H1 (cell line): ENCODE data around the gene PDE4B. TPM values are rescaled to one million over a fixed set of nuclear protein-coding genes. Genes with fewer than 3 reads are reported as not detected.

Source experiments
- CTCF ChIA-PET: fragments of 300-600 bp; sonication (Branson Sonifier 250); formaldehyde crosslinking; loops from one replicate; lab custom pipeline; 2021; ENCODE audit not compliant: partially characterized antibody; lab: Charles Lee
- POLR2A ChIA-PET: fragments of 300-600 bp; sonication (Branson Sonifier 250); formaldehyde crosslinking; loops from one replicate; lab custom pipeline; 2021; ENCODE audit warnings: inconsistent platforms; ENCODE audit not compliant: partially characterized antibody; lab: Charles Lee
- DNase-seq, 2 experiments: peaks; one replicate each; pipeline versions ENCODE4 v3.0.0 to v3.0.0-alpha.2; 2010 to 2022; ENCODE audit warnings: low spot score in 2 of 2, low read depth in 1 of 2, mixed read lengths in 1 of 2
- FAIRE-seq: peaks from 2 replicates; lab custom pipeline; 2011; peaks lifted over from hg19 to GRCh38; lab: Jason Lieb, UNC
- H2AFZ ChIP-seq: 2 replicates; pipeline ENCODE4 v1.8.1; 2012; ENCODE audit warnings: low read length, inconsistent platforms
- H2AK5ac ChIP-seq: 2 replicates; pipeline ENCODE4 v1.6.1; 2013; ENCODE audit warnings: low read depth, low read length
- H2BK120ac ChIP-seq: replicated peaks from 2 replicates; pipeline ENCODE3; 2013; ENCODE audit warnings: low read depth, low read length, inconsistent platforms
- H2BK12ac ChIP-seq: 2 replicates; pipeline ENCODE4 v1.6.1; 2013; ENCODE audit warnings: low read depth, low read length
- H2BK15ac ChIP-seq: 2 replicates; pipeline ENCODE4 v1.6.1; 2013; ENCODE audit warnings: low read length
- H2BK20ac ChIP-seq: 2 replicates; pipeline ENCODE4 v1.6.1; 2013; ENCODE audit warnings: low read length
- H2BK5ac ChIP-seq: 2 replicates; pipeline ENCODE4 v1.6.1; 2013; ENCODE audit warnings: low read depth, low read length
- H3K14ac ChIP-seq: 2 replicates; pipeline ENCODE4 v1.6.1; 2013; ENCODE audit warnings: inconsistent platforms; ENCODE audit not compliant: insufficient read length
- H3K18ac ChIP-seq: 2 replicates; pipeline ENCODE4 v1.6.1; 2013; ENCODE audit warnings: low read length; ENCODE audit errors: extremely low read depth
- H3K23ac ChIP-seq: 2 replicates; pipeline ENCODE4 v1.6.1; 2013; ENCODE audit warnings: inconsistent platforms; ENCODE audit not compliant: insufficient read length
- H3K23me2 ChIP-seq: 2 replicates; pipeline ENCODE4 v1.6.1; 2013; ENCODE audit warnings: low read depth, low read length
- H3K27ac ChIP-seq: 2 replicates; pipeline ENCODE4 v1.6.1; 2011; ENCODE audit warnings: low read depth, low read length, inconsistent platforms
- H3K27me3 ChIP-seq, 4 experiments: replicated peaks in 1 of 4; 1 replicate in 1 of 4; 2 replicates in 3 of 4; pipeline versions ENCODE4 v1.6.1 to v1.8.1; 2011 to 2013; ENCODE audit warnings: low read length in 3 of 4, mild to moderate bottlenecking in 3 of 4, inconsistent platforms in 2 of 4, mixed read lengths in 2 of 4, moderate library complexity in 1 of 4; ENCODE audit not compliant: control insufficient read depth in 3 of 4, insufficient read depth in 3 of 4; ENCODE audit errors: extremely low read depth in 1 of 4
- H3K36me3 ChIP-seq, 4 experiments: 2 replicates each; pipeline versions ENCODE4 v1.6.1 to v1.8.1; 2011 to 2013; ENCODE audit warnings: mild to moderate bottlenecking in 4 of 4, low read length in 3 of 4, moderate library complexity in 2 of 4, control low read depth in 1 of 4, inconsistent platforms in 1 of 4; ENCODE audit not compliant: insufficient read depth in 4 of 4, control insufficient read depth in 2 of 4
- H3K4ac ChIP-seq: replicated peaks from 2 replicates; pipeline ENCODE3; 2013; ENCODE audit warnings: low read length, low read depth, mixed read lengths, inconsistent platforms; ENCODE audit not compliant: insufficient read length
- H3K4me1 ChIP-seq, 4 experiments: replicated peaks in 1 of 4; 1 replicate in 1 of 4; 2 replicates in 3 of 4; pipeline versions ENCODE4 v1.6.1 to v1.8.1; 2011 to 2013; ENCODE audit warnings: low read length in 3 of 4, inconsistent platforms in 2 of 4, mixed read lengths in 1 of 4; ENCODE audit not compliant: insufficient read depth in 4 of 4, control insufficient read depth in 3 of 4
- H3K4me2 ChIP-seq, 2 experiments: 2 replicates each; pipeline versions ENCODE4 v1.6.1 to v1.8.1; 2011 to 2013; ENCODE audit warnings: low read depth in 2 of 2, low read length in 2 of 2, control low read depth in 1 of 2, inconsistent platforms in 1 of 2, mild to moderate bottlenecking in 1 of 2; ENCODE audit not compliant: insufficient read depth in 1 of 2
- H3K4me3 ChIP-seq, 4 experiments: fragments of 200-600, 300-600 bp in 1 of 4; sonication (generic), shearing (Covaris generic), sonication (Bioruptor Twin) in 1 of 4; 2 replicates each; pipeline versions ENCODE4 v1.5.1 to v1.8.1; 2011 to 2016; ENCODE audit warnings: low read length in 4 of 4, low read depth in 3 of 4, control low read depth in 2 of 4, inconsistent platforms in 2 of 4, mild to moderate bottlenecking in 2 of 4, mixed read lengths in 1 of 4, moderate library complexity in 1 of 4; ENCODE audit not compliant: insufficient read depth in 2 of 4; ENCODE audit errors: extremely low read depth in 1 of 4
- H3K56ac ChIP-seq: replicated peaks from 2 replicates; pipeline ENCODE3; 2013; ENCODE audit warnings: low read depth, mild to moderate bottlenecking, mixed read lengths, low read length, inconsistent platforms; ENCODE audit not compliant: insufficient read length
- H3K79me1 ChIP-seq: 2 replicates; pipeline ENCODE4 v1.6.1; 2013; ENCODE audit warnings: low read depth, low read length, control low read depth
- H3K79me2 ChIP-seq, 2 experiments: 2 replicates each; pipeline versions ENCODE4 v1.6.1 to v1.8.1; 2012 to 2013; ENCODE audit warnings: low read length in 2 of 2, mild to moderate bottlenecking in 2 of 2, inconsistent platforms in 1 of 2; ENCODE audit not compliant: insufficient read depth in 2 of 2, control insufficient read depth in 1 of 2
- H3K9ac ChIP-seq, 4 experiments: replicated peaks in 1 of 4; 1 replicate in 1 of 4; 2 replicates in 3 of 4; pipeline versions ENCODE4 v1.6.1 to v1.8.1; 2011 to 2013; ENCODE audit warnings: low read depth in 3 of 4, low read length in 3 of 4, control low read depth in 2 of 4, mild to moderate bottlenecking in 2 of 4, moderate library complexity in 2 of 4, inconsistent platforms in 1 of 4; ENCODE audit errors: extremely low read depth in 1 of 4
- H3K9me3 ChIP-seq, 2 experiments: 2 replicates each; pipeline versions ENCODE4 v1.6.1 to v1.8.1; 2012 to 2013; ENCODE audit warnings: mild to moderate bottlenecking in 2 of 2, moderate library complexity in 2 of 2, control low read depth in 1 of 2, inconsistent platforms in 1 of 2, low read depth in 1 of 2, low read length in 1 of 2, mixed read lengths in 1 of 2; ENCODE audit not compliant: insufficient read depth in 2 of 2
- H4K20me1 ChIP-seq, 2 experiments: replicated peaks in 1 of 2; 2 replicates each; pipeline versions ENCODE3 to v1.8.1; 2011 to 2013; ENCODE audit warnings: inconsistent platforms in 2 of 2, low read length in 2 of 2, mild to moderate bottlenecking in 1 of 2; ENCODE audit not compliant: insufficient read depth in 2 of 2, control insufficient read depth in 1 of 2
- H4K5ac ChIP-seq: 2 replicates; pipeline ENCODE4 v1.6.1; 2013; ENCODE audit warnings: low read length, low read depth, mixed read lengths, inconsistent platforms; ENCODE audit not compliant: insufficient read length
- H4K8ac ChIP-seq: 2 replicates; pipeline ENCODE4 v1.8.0; 2013; ENCODE audit warnings: mild to moderate bottlenecking, moderate library complexity, low read length, inconsistent platforms; ENCODE audit not compliant: insufficient read depth; ENCODE audit errors: extremely low read depth
- H4K91ac ChIP-seq: replicated peaks from 2 replicates; pipeline ENCODE3; 2013; ENCODE audit warnings: low read length, mixed read lengths, inconsistent platforms; ENCODE audit not compliant: insufficient read length
- ATF2 ChIP-seq: IDR thresholded peaks from 2 replicates; pipeline ENCODE4 v1.6.1; 2012; ENCODE audit warnings: low read length, inconsistent platforms
- BACH1 ChIP-seq: IDR thresholded peaks from 2 replicates; pipeline ENCODE4 v1.6.1; 2012; ENCODE audit warnings: low read length, improper control_type of control experiment
- CHD2 ChIP-seq: IDR thresholded peaks from 2 replicates; pipeline ENCODE4 v1.6.1; 2012; ENCODE audit warnings: low read length, improper control_type of control experiment
- CTBP2 ChIP-seq: IDR thresholded peaks from 2 replicates; pipeline ENCODE4 v1.7.0; 2011; ENCODE audit warnings: borderline replicate concordance, mild to moderate bottlenecking, moderate library complexity, mixed read lengths, low read length; ENCODE audit not compliant: insufficient read depth, insufficient read length
- HDAC6 ChIP-seq: IDR thresholded peaks from one replicate; pipeline ENCODE4 v1.7.1; 2012; ENCODE audit warnings: low read depth, mild to moderate bottlenecking, inconsistent platforms, low read length, moderate library complexity
- KDM4A ChIP-seq: IDR thresholded peaks from one replicate; pipeline ENCODE4 v1.7.1; 2012; ENCODE audit warnings: low read depth, mild to moderate bottlenecking, moderate library complexity, low read length, inconsistent platforms; ENCODE audit not compliant: severe bottlenecking
- RXRA ChIP-seq: IDR thresholded peaks from 2 replicates; pipeline ENCODE4 v1.6.1; 2011; ENCODE audit warnings: low read depth, mild to moderate bottlenecking, low read length, moderate library complexity; ENCODE audit not compliant: insufficient read depth
- SRF ChIP-seq: IDR thresholded peaks from 2 replicates; pipeline ENCODE4 v1.6.1; 2011; ENCODE audit warnings: mild to moderate bottlenecking, low read depth, low read length, moderate library complexity
- USF2 ChIP-seq: IDR thresholded peaks from 2 replicates; pipeline ENCODE4 v1.6.1; 2011; ENCODE audit warnings: low read length, improper control_type of control experiment
- WGBS, 2 experiments: shearing (Covaris generic) in 1 of 2; methylation state at CpG; one replicate each; pipeline versions ENCODE4 v1.1.6 to v1.1.7; 2013 to 2015; ENCODE audit warnings: low lambda C conversion rate in 2 of 2, mixed read lengths in 2 of 2, inconsistent platforms in 1 of 2, low coverage in 1 of 2, missing lambda C conversion rate in 1 of 2; ENCODE audit not compliant: insufficient replicate concordance in 2 of 2, insufficient coverage in 1 of 2, insufficient read length in 1 of 2; ENCODE audit errors: extremely low coverage in 1 of 2, missing lambda C conversion rate in 1 of 2; 5-methylcytosine and 5-hydroxymethylcytosine counted together
- polyA plus RNA-seq, 7 experiments: library from polyadenylated mRNA; depleted of rRNA in 3 of 7; stranded (reverse) in 5 of 7; unstranded in 2 of 7; fragments of >200 nt in 5 of 7; fragments of 200-250 nt in 2 of 7; gene quantifications; 1 replicate in 5 of 7; 2 replicates in 1 of 7; 4 replicates in 1 of 7; pipeline versions ENCODE4 v1.2.1 to v1.2.3, GENCODE V29; 2011 to 2013; ENCODE audit warnings: missing spikeins in 2 of 7, mixed read lengths in 2 of 7
- total RNA-seq: library from RNA; stranded (reverse); fragmentation: NEBNext Ultra II Directional; extraction: Animal tissue kit (Norgen Biotek cat#: 25700); gene quantifications from 2 replicates; pipeline ENCODE4 v1.2.1, GENCODE V29; 2021

PDE4B gene
- total and polyA plus RNA-seq, 2 of the 8 experiments (the other 6 are each of a cell fraction or from before 2014, with no cell fraction given), result 5.0 to 15.1 TPM

- Histone ChIP-seq H3K23me2 (no peaks in the 10 kb centered on the region), H2BK5ac (no peak overlapping the region), H3K4ac (no peak overlapping the region), H4K20me1 (no peaks in the 10 kb centered on the region), H2BK20ac (no peak overlapping the region), H3K18ac (no peak overlapping the region), H4K5ac (no peak overlapping the region), H3K56ac (no peak overlapping the region), H3K36me3 (peaks cover 0 to 7% (median 3%) of the 10 kb centered on the region in 4 experiments; a peak in 3 of 8 replicates), H2AK5ac (no peak overlapping the region), H3K4me2 (no peak overlapping the region), H2BK12ac (no peak overlapping the region), H4K8ac (no peak overlapping the region), H3K27ac (no peak overlapping the region), H4K91ac (no peak overlapping the region), H2AFZ (no peak overlapping the region), H3K79me1 (no peaks in the 10 kb centered on the region), H3K4me1 (peaks cover 0 to 3% (median 1%) of the 10 kb centered on the region in 4 experiments; a peak in 3 of 7 replicates), H3K14ac (no peak overlapping the region), H3K27me3 (no peaks in the 10 kb centered on the region), H3K9ac (no peak overlapping the region), H3K4me3 (no peak overlapping the region), H3K23ac (no peak overlapping the region), H2BK15ac (no peak overlapping the region), H2BK120ac (no peak overlapping the region), H3K79me2 (no peaks in the 10 kb centered on the region), H3K9me3 (peaks cover 22 to 28% of the 10 kb centered on the region in 2 experiments)
- no peak for FAIRE-seq
- no peak for DNase-seq
- ChIA-PET POLR2A (no interaction called here), CTCF (interaction anchor here (1.0 to 1.7 kb wide), 2 partner anchors 11 to 16 kb away, joined by 3 to 7 read pairs; no protein-coding TSS in a partner anchor)
- TF ChIP-seq USF2, result no peak
- no peak for TF ChIP-seq HDAC6
- no peak for TF ChIP-seq KDM4A
- TF ChIP-seq BACH1, result no peak
- no peak for TF ChIP-seq CTBP2
- no peak for TF ChIP-seq SRF
- TF ChIP-seq RXRA, result no peak
- no peak for TF ChIP-seq ATF2
- no peak for TF ChIP-seq CHD2
- 77% methylated on average over 1 of the region's 1 CpG; no CpG with 5 or more reads in 1 of the 2 experiments for WGBS, 2 experiments
Measured at GRCh38 chr1:66386712-66387111, 594.0 kb downstream of the PDE4B start.
